Ishikawa (cell line): ENCODE results near the gene PCBP4.

Experiments used
- CEBPB ChIP-seq: IDR thresholded peaks from 2 replicates; pipeline ENCODE4 v1.6.1; 2012
- CREB1 ChIP-seq: IDR thresholded peaks from 2 replicates; pipeline ENCODE4 v1.6.1; 2012; ENCODE audit warnings: low read depth
- EGR1 ChIP-seq: IDR thresholded peaks from 2 replicates; pipeline ENCODE4 v1.6.1; 2012
- EP300 ChIP-seq: IDR thresholded peaks from 2 replicates; pipeline ENCODE4 v1.6.1; 2012; ENCODE audit warnings: borderline replicate concordance
- FOXM1 ChIP-seq: IDR thresholded peaks from 2 replicates; pipeline ENCODE4 v1.6.1; 2012; ENCODE audit warnings: low read depth, borderline replicate concordance
- MAX ChIP-seq: IDR thresholded peaks from 2 replicates; pipeline ENCODE4 v1.6.1; 2012
- NFIC ChIP-seq: IDR thresholded peaks from 2 replicates; pipeline ENCODE4 v1.6.1; 2012
- RAD21 ChIP-seq: IDR thresholded peaks from 2 replicates; pipeline ENCODE4 v1.6.1; 2012; ENCODE audit warnings: low read depth
- REST ChIP-seq: IDR thresholded peaks from 2 replicates; pipeline ENCODE4 v1.6.1; 2012; ENCODE audit warnings: low read depth, mild to moderate bottlenecking
- TAF1 ChIP-seq: IDR thresholded peaks from 2 replicates; pipeline ENCODE4 v1.6.1; 2012; ENCODE audit warnings: low read depth, mild to moderate bottlenecking
- TCF12 ChIP-seq: IDR thresholded peaks from 2 replicates; pipeline ENCODE4 v1.6.1; 2012; ENCODE audit warnings: low read depth
- TEAD4 ChIP-seq: IDR thresholded peaks from 2 replicates; pipeline ENCODE4 v1.6.1; 2012
- USF1 ChIP-seq: IDR thresholded peaks from 2 replicates; pipeline ENCODE4 v1.6.1; 2012
- YY1 ChIP-seq: IDR thresholded peaks from 2 replicates; pipeline ENCODE4 v1.6.1; 2012; ENCODE audit warnings: low read depth
- ZBTB7A ChIP-seq: IDR thresholded peaks from 2 replicates; pipeline ENCODE4 v1.6.1; 2012; ENCODE audit warnings: low read depth

The PCBP4 gene

GRCh38 chr3:51916418-51916817 lies 50.8 kb downstream of the PCBP4 start:
- TF ChIP-seq RAD21 = no peak
- TF ChIP-seq REST = no peak
- no peak for TF ChIP-seq YY1
- TF ChIP-seq ZBTB7A = no peak
- no peak for TF ChIP-seq CREB1
- no peak for TF ChIP-seq EGR1
- no peak for TF ChIP-seq CEBPB
- TF ChIP-seq FOXM1 = no peak
- TF ChIP-seq NFIC = no peak
- TF ChIP-seq TCF12 = no peak
- TF ChIP-seq MAX = no peak
- TF ChIP-seq TAF1 = no peak
- no peak for TF ChIP-seq TEAD4
- no peak for TF ChIP-seq EP300
- no peak for TF ChIP-seq USF1

- TF ChIP-seq MAX (no peak), RAD21 (no peak), FOXM1 (no peak), EP300 (no peak), EGR1 (no peak), TEAD4 (no peak), USF1 (no peak), TCF12 (no peak), ZBTB7A (no peak), NFIC (no peak), REST (no peak), CEBPB (no peak), YY1 (no peak), CREB1 (no peak), TAF1 (no peak)
Measured at GRCh38 chr3:51908026-51908425, 59.2 kb downstream of the PCBP4 start.
